Right lobe of liver (tissue), 6 donors: ENCODE data around the gene RASD2. TPM values are rescaled to one million over a fixed set of nuclear protein-coding genes. Genes with fewer than 3 reads are reported as not detected.
A peak's percentile ranks its signal among the peaks of the same experiment; 100 is the strongest.

ENCODE experiments used
- ATAC-seq, 4 donors: fragments of 200-7000 bp; cut with Tn5 transposase; one replicate each; pipeline ENCODE4 v1.9.1; 2020; ENCODE audit warnings: mild to moderate bottlenecking in 4 of 4, moderate library complexity in 4 of 4
- DNase-seq, 3 donors: peaks; one replicate each; pipeline ENCODE4 v3.0.0-alpha.2; 2020
- H3K27ac ChIP-seq, 3 donors: fragments of 200-600 bp; one replicate each; pipeline ENCODE4 v1.8.0; 2022
- H3K27me3 ChIP-seq, 2 donors: fragments of 200-600 bp; one replicate each; pipeline ENCODE4 v1.8.0; 2022
- H3K36me3 ChIP-seq, 4 donors: fragments of 200-600 bp; sonication (generic) in 1 of 4; one replicate each; pipeline versions ENCODE4 v1.5.1 to v1.8.0; 2017 to 2022; ENCODE audit warnings: control low read depth in 1 of 4
- H3K4me1 ChIP-seq, 4 donors: fragments of 200-600 bp; sonication (generic) in 1 of 4; one replicate each; pipeline versions ENCODE4 v1.5.1 to v1.8.0; 2017 to 2022; ENCODE audit warnings: control low read depth in 1 of 4
- H3K4me3 ChIP-seq, 3 donors: fragments of 200-600 bp; one replicate each; pipeline ENCODE4 v1.8.0; 2022
- H3K9me3 ChIP-seq, 4 donors: fragments of 200-600 bp; sonication (generic) in 1 of 4; one replicate each; pipeline versions ENCODE4 v1.5.1 to v1.8.0; 2017 to 2022; ENCODE audit warnings: control low read depth in 1 of 4
- CTCF ChIP-seq, 4 donors: fragments of 200-600 bp in 3 of 4; fragments of 450-650 bp in 1 of 4; IDR thresholded peaks; one replicate each; pipeline versions ENCODE4 v1.5.1 to v1.8.0; 2016 to 2022; ENCODE audit warnings: antibody characterized with exemption in 4 of 4, mild to moderate bottlenecking in 2 of 4
- POLR2A ChIP-seq: fragments of 450-650 bp; IDR thresholded peaks from one replicate; pipeline ENCODE4 v1.6.1; 2017; ENCODE audit warnings: antibody characterized with exemption, mild to moderate bottlenecking
- WGBS: methylation state at CpG from one replicate; pipeline ENCODE4 v1.1.6; 2018; ENCODE audit warnings: low coverage, low lambda C conversion rate; ENCODE audit not compliant: insufficient coverage; ENCODE audit errors: missing lambda C conversion rate; 5-methylcytosine and 5-hydroxymethylcytosine counted together
- intact Hi-C, 2 donors: fragments of 100-400 bp; cut with DNase I; formaldehyde crosslinking; loops; one replicate each; pipeline versions ENCODE4 v1.11.2 to v1.14.1; 2022
- total RNA-seq, 6 experiments: library from RNA; depleted of rRNA in 2 of 6; stranded (reverse); fragments of >200 nt in 2 of 6; fragmentation: NEBNext Ultra II Directional in 3 of 6; extraction: Animal tissue kit (Norgen Biotek cat#: 25700) in 3 of 6; gene quantifications; one replicate each; pipeline versions ENCODE4 v1.1.0 to v1.2.4, GENCODE V29; 2016 to 2023
- donor health status: DM: no; HTN: yes; CAD: no.
- donor health status: DM: no; HTN: no; CAD: no.
- donor health status: DM: no; HTN: no; CAD: no.
- donor health status: DM: no; HTN: yes; CAD: no.
- donor health status: DM: no; HTN: yes; CAD: no.

The RASD2 gene
- total RNA-seq, 6 experiments from 2014 or later = 0.05 to 0.20 (median 0.07) TPM; not detected in 2

- Histone ChIP-seq H3K4me1 (peaks cover 0 to 5% (median 0%) of the 10 kb centered on the region in 4 donors), H3K27ac (no peak overlapping the region), H3K36me3 (no peaks in the 10 kb centered on the region), H3K9me3 (no peaks in the 10 kb centered on the region), H3K4me3 (no peak overlapping the region), H3K27me3 (no peaks in the 10 kb centered on the region)
- DNase-seq (no peak), ATAC-seq (no peak)
- TF ChIP-seq POLR2A (no peak), CTCF (IDR thresholded peaks at IDR 0.05) (no peak)
- intact Hi-C loops = no loop called here
- 93% methylated on average over 5 of the region's 5 CpGs for WGBS
Observed at GRCh38 chr22:35601013-35601580, 60.5 kb downstream of the RASD2 start.

DNA sequence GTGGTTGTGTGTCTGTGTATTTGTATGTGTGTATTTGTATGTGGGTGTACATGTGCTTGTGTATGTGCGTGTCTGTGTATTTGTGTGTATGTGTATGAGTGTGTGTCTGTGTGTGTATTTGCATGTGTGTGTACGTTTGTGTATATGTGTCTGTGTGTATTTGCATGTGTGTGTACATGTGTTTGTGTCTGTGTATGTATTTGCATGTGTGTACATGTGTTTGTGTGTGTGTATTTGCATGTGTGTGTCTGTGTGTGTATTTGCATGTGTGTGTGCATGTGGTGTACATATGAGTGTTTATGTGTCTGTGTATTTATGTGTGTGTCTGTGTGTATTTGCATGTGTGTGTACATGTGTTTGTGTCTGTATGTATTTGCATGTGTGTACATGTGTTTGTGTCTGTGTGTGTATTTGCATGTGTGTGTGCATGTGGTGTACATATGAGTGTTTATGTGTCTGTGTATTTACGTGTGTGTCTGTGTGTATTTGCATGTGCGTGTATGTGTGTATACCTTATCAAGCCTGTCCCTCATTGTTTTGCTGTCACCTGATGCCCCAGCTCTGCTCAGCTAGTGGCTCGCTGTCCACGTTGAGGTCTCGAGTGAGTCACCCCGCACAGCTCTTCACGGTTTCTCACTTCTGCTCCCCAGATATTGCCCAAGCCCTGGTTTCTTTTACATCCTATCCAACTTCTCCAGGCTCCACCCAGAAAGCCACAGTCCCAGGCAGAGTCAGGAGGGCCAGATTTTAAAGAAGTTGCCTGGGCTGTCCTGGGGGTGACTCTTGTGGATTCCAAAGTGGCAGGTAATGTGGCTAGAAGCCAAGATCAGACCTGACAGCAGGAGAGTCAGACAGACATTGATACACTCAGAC, 61.3 kb downstream of the RASD2 start:
- ATAC-seq (peak in 3 of 4 donors; percentile 21 to 50 (median 43)), DNase-seq (no peak)
- no peaks in the 10 kb centered on the region for H3K27me3 ChIP-seq
- no peak overlapping the region for H3K4me3 ChIP-seq
- peaks cover 0 to 5% (median 1%) of the 10 kb centered on the region in 4 donors for H3K4me1 ChIP-seq
- H3K9me3 ChIP-seq = no peaks in the 10 kb centered on the region
- WGBS = 57% methylated on average over 8 of the region's 9 CpGs
- H3K27ac ChIP-seq = no peak overlapping the region
- TF ChIP-seq POLR2A (no peak), CTCF (IDR thresholded peaks at IDR 0.05) (no peak)
- intact Hi-C loops = no loop called here
- H3K36me3 ChIP-seq = no peaks in the 10 kb centered on the region

Other genes with a start within 250 kb of the RASD2 start
- 100 to 1,000 TPM in 2 of 6 experiments, 10 to 100 TPM in 4; 45.0 to 124 (median 54.0) TPM for gene TOM1, start 240.9 kb upstream of the RASD2 start, total RNA-seq
- gene HMOX1, start 159.7 kb upstream of the RASD2 start, total RNA-seq = 100 to 1,000 TPM in 1 of 6 experiments, 10 to 100 TPM in 5; 15.7 to 255 (median 47.2) TPM
- gene MCM5, start 140.7 kb upstream of the RASD2 start, total RNA-seq = 10 to 100 TPM in 4 of 6 experiments, 1 to 10 TPM in 2; 6.7 to 35.9 (median 13.4) TPM
- gene MB, start 76.5 kb downstream of the RASD2 start, total RNA-seq = 10 to 100 TPM in 1 of 6 experiments, 1 to 10 TPM in 3, under 1 TPM in 2; 0.61 to 10.2 (median 1.3) TPM
- gene APOL6, start 107.6 kb downstream of the RASD2 start, total RNA-seq = 10 to 100 TPM; 33.5 to 42.7 (median 39.6) TPM
- under 1 TPM in 1 of 6 experiments, not detected in 5; 0.51 TPM for gene APOL5, start 177.0 kb downstream of the RASD2 start, total RNA-seq